HAP-1 (cell line): ENCODE results near the gene HIVEP1.

ENCODE experiments used
- DNase-seq, 2 experiments: peaks; one replicate each; pipeline ENCODE4 v3.0.0-alpha.2; 2016 to 2020; ENCODE audit warnings: low spot score in 2 of 2
- H3K27me3 ChIP-seq: fragments of 250-450 bp; sonication (Bioruptor Pico); 2 replicates; pipeline ENCODE4 v1.5.1; 2020; ENCODE audit warnings: low read depth, mild to moderate bottlenecking, moderate library complexity
- H3K36me3 ChIP-seq: fragments of 250-450 bp; sonication (Bioruptor Pico); replicated peaks from 2 replicates; pipeline ENCODE4 v1.5.1; 2020; ENCODE audit warnings: mild to moderate bottlenecking
- H3K4me1 ChIP-seq: fragments of 250-450 bp; sonication (Bioruptor Pico); 2 replicates; pipeline ENCODE4 v1.5.1; 2020; ENCODE audit warnings: mild to moderate bottlenecking
- H3K4me3 ChIP-seq: fragments of 250-450 bp; sonication (Bioruptor Pico); 2 replicates; pipeline ENCODE4 v1.5.1; 2020; ENCODE audit warnings: mild to moderate bottlenecking, moderate library complexity
- H3K9me3 ChIP-seq: fragments of 250-450 bp; sonication (Bioruptor Pico); 2 replicates; pipeline ENCODE4 v1.5.1; 2020; ENCODE audit warnings: mild to moderate bottlenecking, moderate library complexity
- in situ Hi-C: fragments of 300-500 bp; cut with MboI; formaldehyde crosslinking; loops from 3 replicates; pipeline ENCODE4 v1.14.3; 2020; ENCODE audit warnings: low sequenced_read_pairs, inconsistent platforms, mixed read lengths

HIVEP1 gene

DNA sequence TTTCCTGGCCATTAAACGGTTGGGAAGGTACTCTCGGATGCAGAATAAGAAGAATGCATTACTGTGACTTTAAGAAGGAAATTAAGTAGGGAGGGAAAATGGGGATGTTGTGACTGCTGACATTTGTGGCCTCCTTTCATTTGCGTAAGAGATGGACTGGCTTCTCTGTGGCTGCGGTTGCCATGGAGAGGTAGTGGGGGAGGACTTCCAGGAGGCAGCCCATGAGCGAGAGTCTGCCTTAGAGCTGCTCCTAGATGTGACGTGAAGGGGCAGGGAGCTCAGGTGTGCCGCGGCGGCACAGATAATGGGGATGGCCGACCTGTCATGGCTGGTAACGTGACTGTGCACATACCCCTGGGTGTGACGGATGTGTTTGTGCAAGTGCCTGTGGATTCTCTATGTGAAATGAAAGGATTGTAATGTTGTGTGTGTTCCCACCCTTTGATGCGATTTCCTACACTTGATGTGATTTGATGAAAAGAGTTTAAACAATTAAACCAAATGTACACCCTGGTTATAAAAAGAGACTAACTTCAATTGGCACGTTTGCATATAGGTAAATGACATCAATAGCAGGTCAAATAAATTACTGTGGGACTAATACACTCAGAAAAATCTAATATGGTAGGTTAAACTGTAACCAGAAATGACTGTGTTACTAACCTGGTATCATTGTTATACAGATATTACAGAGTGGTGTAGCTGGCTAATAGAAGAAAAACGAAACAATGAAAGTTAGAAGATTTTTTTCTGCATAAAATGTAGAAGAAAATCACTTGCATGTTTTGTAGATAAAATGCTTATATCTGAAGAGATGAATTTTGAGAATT lies 48.9 kb downstream of the HIVEP1 start:
- H3K4me1 ChIP-seq: no peaks in the 10 kb centered on the region
- H3K36me3 ChIP-seq: no peaks in the 10 kb centered on the region
- in situ Hi-C loops: no loop called here
- H3K4me3 ChIP-seq: no peak overlapping the region
- no peak for DNase-seq
- H3K27me3 ChIP-seq: no peaks in the 10 kb centered on the region
- no peaks in the 10 kb centered on the region for H3K9me3 ChIP-seq

DNA sequence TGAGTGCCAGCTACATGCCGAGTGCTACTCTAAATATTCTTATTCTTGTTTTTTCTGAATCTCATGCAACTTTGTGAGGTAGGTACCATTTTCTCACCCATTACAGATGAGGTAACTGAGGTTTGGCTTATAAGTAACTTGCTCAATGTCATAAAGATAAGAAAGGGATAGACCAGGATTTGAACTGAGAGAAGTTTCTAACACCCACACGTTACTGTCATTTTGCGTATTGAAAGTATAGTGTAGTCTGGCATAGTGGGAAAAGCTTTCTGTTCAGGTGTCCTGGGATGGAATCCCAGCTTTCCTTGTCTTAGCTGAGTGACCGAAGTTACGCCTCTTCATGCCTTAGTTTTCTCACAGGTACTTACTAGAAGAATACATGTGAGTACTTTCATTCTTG lies 50.5 kb downstream of the HIVEP1 start:
- in situ Hi-C loops: no loop called here
- H3K4me1 ChIP-seq: no peaks in the 10 kb centered on the region

GRCh38 chr6:12064131-12064530 lies 52.0 kb downstream of the HIVEP1 start:
- in situ Hi-C loops: no loop called here
- Histone ChIP-seq H3K36me3 (no peaks in the 10 kb centered on the region), H3K4me3 (no peak overlapping the region), H3K4me1 (no peaks in the 10 kb centered on the region), H3K9me3 (no peaks in the 10 kb centered on the region), H3K27me3 (no peaks in the 10 kb centered on the region)
- no peak for DNase-seq

More for the DNA sequence above, 50.5 kb downstream of the HIVEP1 start:
- no peak overlapping the region for H3K4me3 ChIP-seq
- no peak for DNase-seq
- H3K9me3 ChIP-seq: no peaks in the 10 kb centered on the region
- H3K27me3 ChIP-seq: no peaks in the 10 kb centered on the region
- no peaks in the 10 kb centered on the region for H3K36me3 ChIP-seq

- Histone ChIP-seq H3K4me1 (no peaks in the 10 kb centered on the region), H3K9me3 (no peaks in the 10 kb centered on the region), H3K36me3 (no peaks in the 10 kb centered on the region), H3K4me3 (no peak overlapping the region), H3K27me3 (no peaks in the 10 kb centered on the region)
- in situ Hi-C loops: no loop called here
- DNase-seq: no peak
These were observed 52.5 kb downstream of the HIVEP1 start for GRCh38 chr6:12064538-12065071.

DNA sequence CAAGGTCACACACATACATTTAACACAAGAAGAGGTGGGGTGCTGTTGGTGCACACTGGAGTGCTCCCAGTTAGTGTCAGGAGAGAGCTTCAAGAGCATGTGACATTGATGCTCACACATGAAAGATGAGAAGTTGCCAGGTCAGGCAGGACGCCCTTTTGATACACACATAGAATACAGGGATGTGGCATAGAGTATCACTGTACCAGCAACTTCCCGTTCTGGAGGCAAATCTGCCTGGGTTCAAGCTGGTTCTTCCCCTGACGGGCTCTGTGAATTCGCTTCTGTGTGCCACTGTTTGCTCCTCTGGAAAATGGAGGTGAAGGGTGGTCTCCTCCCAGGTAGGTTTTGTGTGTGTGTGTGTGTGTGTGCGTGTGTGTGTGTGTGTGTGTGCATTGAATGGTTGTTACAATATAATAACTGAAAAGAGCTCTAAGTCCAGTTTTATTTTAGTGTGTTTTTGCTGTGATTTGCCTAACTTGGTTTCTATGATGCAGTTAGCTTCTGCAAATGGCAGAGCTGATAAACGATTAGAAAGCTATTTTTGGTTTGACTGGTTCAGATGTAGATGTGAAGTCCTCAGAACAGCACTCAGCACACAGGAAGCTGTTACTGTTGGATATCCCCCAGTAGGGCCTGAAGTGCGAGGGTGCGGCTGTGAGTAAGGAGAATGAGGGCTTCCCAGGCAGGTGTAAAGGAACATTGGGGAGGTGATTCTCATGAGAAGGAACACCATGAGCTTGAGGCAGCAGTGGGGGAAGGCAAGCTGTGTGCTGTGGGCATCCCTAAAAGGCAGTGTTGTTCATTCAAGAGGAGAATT lies 53.4 kb downstream of the HIVEP1 start:
- in situ Hi-C loops: no loop called here
- Histone ChIP-seq H3K36me3 (no peaks in the 10 kb centered on the region), H3K4me1 (no peaks in the 10 kb centered on the region), H3K9me3 (no peaks in the 10 kb centered on the region), H3K27me3 (no peaks in the 10 kb centered on the region), H3K4me3 (no peak overlapping the region)
- no peak for DNase-seq

DNA sequence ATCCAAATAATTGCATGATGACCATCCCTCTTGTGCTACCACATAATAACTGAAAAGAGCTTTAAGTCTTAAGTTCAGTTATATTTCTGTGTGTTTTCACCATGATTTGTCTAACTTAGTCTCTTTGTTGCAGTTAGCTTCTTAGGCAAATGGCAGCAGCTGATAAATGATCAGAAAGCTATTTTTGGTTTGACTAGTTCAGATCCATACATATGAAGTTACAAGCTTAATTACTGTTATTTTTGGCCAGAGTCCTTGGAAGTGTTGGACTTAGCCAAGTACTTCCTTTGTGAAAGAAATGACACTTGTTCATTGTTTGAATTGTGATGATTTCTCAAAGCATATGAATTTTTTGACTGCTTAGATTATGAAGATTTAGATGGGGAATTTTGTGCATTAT lies 54.2 kb downstream of the HIVEP1 start:
- DNase-seq: no peak
- Histone ChIP-seq H3K4me3 (no peak overlapping the region), H3K4me1 (no peaks in the 10 kb centered on the region)

DNA sequence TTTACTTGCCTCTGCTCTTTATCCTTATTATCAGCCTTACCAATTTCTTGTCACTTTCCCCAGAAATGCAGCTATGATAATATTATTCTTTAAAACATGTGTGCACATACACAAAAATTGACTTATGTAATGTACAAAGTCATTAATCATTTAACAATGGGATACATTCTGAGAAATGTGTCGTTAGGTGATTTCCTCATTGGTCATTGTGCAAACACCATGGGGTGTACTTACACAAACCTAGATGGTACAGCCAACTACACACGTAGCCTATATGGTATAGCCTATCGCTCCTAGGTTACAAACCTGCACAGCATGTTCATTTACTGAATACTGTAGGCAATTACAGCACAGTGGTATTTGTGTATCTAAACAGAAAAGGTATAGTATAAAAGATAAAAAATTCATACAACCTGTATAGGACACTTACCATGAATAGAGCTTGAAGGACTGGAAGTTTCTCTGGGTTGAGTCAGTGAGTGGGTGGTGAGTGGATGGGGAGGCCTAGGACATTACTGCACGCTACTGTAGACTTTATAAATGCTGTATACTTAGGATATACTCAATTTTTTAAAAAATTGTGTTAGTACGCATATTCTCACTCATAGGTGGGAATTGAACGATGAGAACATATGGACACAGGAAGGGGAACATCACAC lies 56.9 kb downstream of the HIVEP1 start:
- no peak overlapping the region for H3K4me3 ChIP-seq
- H3K4me1 ChIP-seq: no peaks in the 10 kb centered on the region
- no peaks in the 10 kb centered on the region for H3K9me3 ChIP-seq
- in situ Hi-C loops: no loop called here
- no peaks in the 10 kb centered on the region for H3K36me3 ChIP-seq
- no peak for DNase-seq
- no peaks in the 10 kb centered on the region for H3K27me3 ChIP-seq

More for the DNA sequence above, 54.2 kb downstream of the HIVEP1 start:
- in situ Hi-C loops: no loop called here
- no peaks in the 10 kb centered on the region for H3K27me3 ChIP-seq
- no peaks in the 10 kb centered on the region for H3K36me3 ChIP-seq
- H3K9me3 ChIP-seq: no peaks in the 10 kb centered on the region

DNA sequence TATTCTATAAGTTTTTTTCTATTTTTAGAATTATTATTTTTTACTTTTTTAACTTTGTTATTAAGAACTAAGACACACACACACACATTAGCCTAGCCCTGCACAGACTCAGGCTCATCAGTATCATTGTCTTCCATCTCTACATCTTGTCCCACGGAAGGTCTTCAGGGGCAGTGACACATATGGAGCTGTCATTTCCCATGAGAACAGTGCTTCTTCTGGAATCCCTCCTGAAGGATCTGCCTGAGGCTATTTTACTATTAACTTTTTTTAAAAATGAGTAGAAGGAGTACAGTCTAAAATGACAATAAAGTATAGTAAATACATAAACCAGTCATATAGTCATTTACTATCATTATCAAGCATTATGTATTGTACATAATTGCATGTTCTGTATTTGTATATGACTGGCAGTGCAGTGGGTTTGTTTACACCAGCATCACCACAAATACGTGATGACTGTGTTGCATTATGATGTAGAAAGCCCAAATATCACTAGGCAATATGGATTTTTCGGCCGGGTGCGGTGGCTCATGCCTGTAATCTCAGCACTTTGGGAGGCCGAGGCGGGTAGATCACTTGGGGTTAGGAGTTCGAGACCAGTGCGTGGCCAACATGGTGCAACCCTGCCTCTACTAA lies 57.9 kb downstream of the HIVEP1 start:
- Histone ChIP-seq H3K4me1 (no peaks in the 10 kb centered on the region), H3K36me3 (no peaks in the 10 kb centered on the region), H3K9me3 (no peaks in the 10 kb centered on the region), H3K27me3 (no peaks in the 10 kb centered on the region), H3K4me3 (no peak overlapping the region)
- in situ Hi-C loops: no loop called here
- no peak for DNase-seq

DNA sequence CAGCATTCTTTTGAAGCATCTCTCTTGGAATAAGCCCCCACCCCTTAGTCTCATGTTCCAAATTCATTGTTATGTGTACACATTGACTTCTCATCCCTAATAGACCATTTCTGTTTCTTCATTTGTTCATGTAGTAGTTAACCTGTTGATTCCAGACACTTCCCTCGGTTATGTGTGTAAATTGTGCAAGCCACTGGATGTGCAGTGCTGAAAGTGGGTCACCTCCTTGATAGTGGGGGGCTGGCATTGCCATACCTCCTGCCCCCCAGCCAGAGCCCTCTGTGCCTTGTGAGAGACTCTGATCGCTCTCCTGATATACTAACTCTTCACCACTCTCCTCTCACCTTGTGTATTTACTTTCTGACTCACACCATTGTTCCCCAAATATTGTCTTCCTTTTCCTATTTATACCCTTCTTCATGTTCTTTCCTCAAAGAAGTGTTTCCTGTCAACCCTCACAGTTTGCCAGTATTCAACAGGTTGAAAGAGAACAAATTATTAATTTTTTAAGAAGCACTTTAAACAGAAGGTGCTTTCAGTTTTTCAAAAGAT lies 59.0 kb downstream of the HIVEP1 start:
- in situ Hi-C loops: no loop called here
- no peaks in the 10 kb centered on the region for H3K9me3 ChIP-seq
- no peaks in the 10 kb centered on the region for H3K27me3 ChIP-seq
- H3K4me3 ChIP-seq: no peak overlapping the region
- H3K36me3 ChIP-seq: no peaks in the 10 kb centered on the region
- no peaks in the 10 kb centered on the region for H3K4me1 ChIP-seq
- DNase-seq: no peak

DNA sequence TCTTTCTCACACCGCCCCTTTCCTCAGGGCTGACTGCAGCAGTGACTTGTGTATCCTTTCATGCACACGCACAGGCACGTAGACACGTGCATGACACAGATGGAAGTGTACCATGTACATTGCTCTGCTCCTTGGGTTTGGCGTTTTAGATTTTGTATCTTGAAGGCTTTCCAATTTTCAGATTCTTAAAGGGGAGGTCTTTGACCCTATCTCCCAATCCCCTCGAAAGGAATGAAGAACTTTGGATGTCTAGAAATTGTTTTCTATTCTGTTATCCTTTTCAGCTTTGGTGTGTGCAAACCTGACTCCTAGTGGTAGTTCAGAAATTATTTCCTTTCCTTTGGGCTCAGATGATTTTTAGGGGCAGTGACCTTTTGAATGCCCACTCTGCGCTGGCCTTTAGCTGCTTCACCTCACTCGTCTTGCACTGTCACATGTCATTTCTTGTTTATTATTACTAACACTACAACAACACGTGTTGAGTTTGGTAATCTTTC lies 63.0 kb downstream of the HIVEP1 start:
- H3K27me3 ChIP-seq: no peaks in the 10 kb centered on the region
- no peak for DNase-seq
- no peaks in the 10 kb centered on the region for H3K9me3 ChIP-seq
- in situ Hi-C loops: no loop called here
- no peaks in the 10 kb centered on the region for H3K4me1 ChIP-seq
- H3K36me3 ChIP-seq: no peaks in the 10 kb centered on the region
- H3K4me3 ChIP-seq: no peak overlapping the region

DNA sequence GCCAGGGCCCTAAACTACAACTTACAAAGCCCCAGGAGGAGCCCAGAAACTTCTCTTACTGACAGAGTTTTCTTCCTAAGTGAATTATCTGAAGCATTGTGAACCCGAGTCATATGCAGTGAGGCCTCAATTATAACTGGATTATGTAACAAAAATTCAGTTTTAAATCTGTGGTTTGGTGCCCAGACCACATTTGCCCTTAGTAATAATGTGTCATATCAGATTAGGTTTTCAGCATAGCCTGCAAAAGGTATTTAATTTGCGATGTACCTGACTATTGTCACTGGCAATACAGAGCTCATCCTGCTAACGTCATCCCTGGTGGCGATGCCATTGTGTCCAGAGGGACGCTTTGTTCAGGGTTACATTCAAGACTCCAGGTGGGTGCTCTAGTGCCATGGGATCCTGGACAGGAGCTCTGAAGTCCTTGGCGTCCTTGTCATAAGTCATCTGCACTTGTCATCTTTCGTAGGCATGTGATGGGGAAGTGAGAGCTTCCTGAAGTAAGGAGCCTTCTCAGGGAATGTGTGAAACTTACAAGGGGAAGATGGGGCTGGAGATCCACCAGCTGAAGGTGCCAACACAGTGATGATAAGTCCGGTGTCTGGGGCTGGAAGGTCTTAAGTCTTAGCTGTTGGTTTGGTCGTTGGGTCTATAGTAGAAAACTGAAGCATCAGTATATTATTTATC lies 65.1 kb downstream of the HIVEP1 start:
- in situ Hi-C loops: no loop called here
- H3K36me3 ChIP-seq: no peaks in the 10 kb centered on the region
- H3K9me3 ChIP-seq: no peaks in the 10 kb centered on the region
- H3K4me1 ChIP-seq: no peaks in the 10 kb centered on the region
- no peak for DNase-seq
- H3K4me3 ChIP-seq: no peak overlapping the region
- no peaks in the 10 kb centered on the region for H3K27me3 ChIP-seq

DNA sequence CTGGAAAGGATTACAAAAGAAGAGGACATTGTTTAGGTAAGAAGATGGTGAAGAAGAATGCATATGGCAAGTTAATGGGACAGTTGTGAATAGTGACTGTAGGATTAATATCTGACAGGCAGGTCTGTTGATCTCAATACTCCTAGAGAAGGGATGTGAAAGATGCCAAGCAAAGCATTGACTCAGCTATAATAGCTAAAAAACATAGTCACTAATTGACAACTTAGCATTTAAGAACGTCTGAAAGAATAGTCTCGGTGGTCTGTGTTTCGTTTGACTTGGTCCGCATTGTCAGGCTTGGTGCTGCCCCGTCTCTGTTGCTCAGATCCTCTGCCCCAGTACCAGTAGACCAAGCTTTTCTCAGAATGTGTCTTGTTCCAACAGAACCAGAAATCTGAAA lies 65.9 kb downstream of the HIVEP1 start:
- no peak for DNase-seq
- in situ Hi-C loops: no loop called here
- Histone ChIP-seq H3K36me3 (no peaks in the 10 kb centered on the region), H3K4me1 (no peaks in the 10 kb centered on the region), H3K27me3 (no peaks in the 10 kb centered on the region), H3K4me3 (no peak overlapping the region), H3K9me3 (no peaks in the 10 kb centered on the region)

GRCh38 chr6:12081771-12082170 lies 69.7 kb downstream of the HIVEP1 start:
- H3K4me3 ChIP-seq: no peak overlapping the region
- no peak for DNase-seq
- H3K9me3 ChIP-seq: no peaks in the 10 kb centered on the region
- H3K36me3 ChIP-seq: no peaks in the 10 kb centered on the region
- no peaks in the 10 kb centered on the region for H3K4me1 ChIP-seq
- in situ Hi-C loops: no loop called here
- no peaks in the 10 kb centered on the region for H3K27me3 ChIP-seq
